H1 (cell line): ENCODE results near the gene CHD6. TPM values are rescaled to one million over a fixed set of nuclear protein-coding genes. Genes with fewer than 3 reads are reported as not detected.

Experiments used
- CTCF ChIA-PET: fragments of 300-600 bp; sonication (Branson Sonifier 250); formaldehyde crosslinking; loops from one replicate; lab custom pipeline; 2021; ENCODE audit not compliant: partially characterized antibody; lab: Charles Lee
- POLR2A ChIA-PET: fragments of 300-600 bp; sonication (Branson Sonifier 250); formaldehyde crosslinking; loops from one replicate; lab custom pipeline; 2021; ENCODE audit warnings: inconsistent platforms; ENCODE audit not compliant: partially characterized antibody; lab: Charles Lee
- DNase-seq, 2 experiments: peaks; one replicate each; pipeline versions ENCODE4 v3.0.0 to v3.0.0-alpha.2; 2010 to 2022; ENCODE audit warnings: low spot score in 2 of 2, low read depth in 1 of 2, mixed read lengths in 1 of 2
- FAIRE-seq: peaks from 2 replicates; lab custom pipeline; 2011; peaks lifted over from hg19 to GRCh38; lab: Jason Lieb, UNC
- H2AFZ ChIP-seq: 2 replicates; pipeline ENCODE4 v1.8.1; 2012; ENCODE audit warnings: low read length, inconsistent platforms
- H2AK5ac ChIP-seq: 2 replicates; pipeline ENCODE4 v1.6.1; 2013; ENCODE audit warnings: low read depth, low read length
- H2BK120ac ChIP-seq: replicated peaks from 2 replicates; pipeline ENCODE3; 2013; ENCODE audit warnings: low read depth, low read length, inconsistent platforms
- H2BK12ac ChIP-seq: 2 replicates; pipeline ENCODE4 v1.6.1; 2013; ENCODE audit warnings: low read depth, low read length
- H2BK15ac ChIP-seq: 2 replicates; pipeline ENCODE4 v1.6.1; 2013; ENCODE audit warnings: low read length
- H2BK20ac ChIP-seq: 2 replicates; pipeline ENCODE4 v1.6.1; 2013; ENCODE audit warnings: low read length
- H2BK5ac ChIP-seq: 2 replicates; pipeline ENCODE4 v1.6.1; 2013; ENCODE audit warnings: low read depth, low read length
- H3K14ac ChIP-seq: 2 replicates; pipeline ENCODE4 v1.6.1; 2013; ENCODE audit warnings: inconsistent platforms; ENCODE audit not compliant: insufficient read length
- H3K18ac ChIP-seq: 2 replicates; pipeline ENCODE4 v1.6.1; 2013; ENCODE audit warnings: low read length; ENCODE audit errors: extremely low read depth
- H3K23ac ChIP-seq: 2 replicates; pipeline ENCODE4 v1.6.1; 2013; ENCODE audit warnings: inconsistent platforms; ENCODE audit not compliant: insufficient read length
- H3K23me2 ChIP-seq: 2 replicates; pipeline ENCODE4 v1.6.1; 2013; ENCODE audit warnings: low read depth, low read length
- H3K27ac ChIP-seq: 2 replicates; pipeline ENCODE4 v1.6.1; 2011; ENCODE audit warnings: low read depth, low read length, inconsistent platforms
- H3K27me3 ChIP-seq, 4 experiments: replicated peaks in 1 of 4; 1 replicate in 1 of 4; 2 replicates in 3 of 4; pipeline versions ENCODE4 v1.6.1 to v1.8.1; 2011 to 2013; ENCODE audit warnings: low read length in 3 of 4, mild to moderate bottlenecking in 3 of 4, inconsistent platforms in 2 of 4, mixed read lengths in 2 of 4, moderate library complexity in 1 of 4; ENCODE audit not compliant: control insufficient read depth in 3 of 4, insufficient read depth in 3 of 4; ENCODE audit errors: extremely low read depth in 1 of 4
- H3K36me3 ChIP-seq, 4 experiments: 2 replicates each; pipeline versions ENCODE4 v1.6.1 to v1.8.1; 2011 to 2013; ENCODE audit warnings: mild to moderate bottlenecking in 4 of 4, low read length in 3 of 4, moderate library complexity in 2 of 4, control low read depth in 1 of 4, inconsistent platforms in 1 of 4; ENCODE audit not compliant: insufficient read depth in 4 of 4, control insufficient read depth in 2 of 4
- H3K4ac ChIP-seq: replicated peaks from 2 replicates; pipeline ENCODE3; 2013; ENCODE audit warnings: low read length, low read depth, mixed read lengths, inconsistent platforms; ENCODE audit not compliant: insufficient read length
- H3K4me1 ChIP-seq, 4 experiments: replicated peaks in 1 of 4; 1 replicate in 1 of 4; 2 replicates in 3 of 4; pipeline versions ENCODE4 v1.6.1 to v1.8.1; 2011 to 2013; ENCODE audit warnings: low read length in 3 of 4, inconsistent platforms in 2 of 4, mixed read lengths in 1 of 4; ENCODE audit not compliant: insufficient read depth in 4 of 4, control insufficient read depth in 3 of 4
- H3K4me2 ChIP-seq, 2 experiments: 2 replicates each; pipeline versions ENCODE4 v1.6.1 to v1.8.1; 2011 to 2013; ENCODE audit warnings: low read depth in 2 of 2, low read length in 2 of 2, control low read depth in 1 of 2, inconsistent platforms in 1 of 2, mild to moderate bottlenecking in 1 of 2; ENCODE audit not compliant: insufficient read depth in 1 of 2
- H3K4me3 ChIP-seq, 4 experiments: fragments of 200-600, 300-600 bp in 1 of 4; sonication (generic), shearing (Covaris generic), sonication (Bioruptor Twin) in 1 of 4; 2 replicates each; pipeline versions ENCODE4 v1.5.1 to v1.8.1; 2011 to 2016; ENCODE audit warnings: low read length in 4 of 4, low read depth in 3 of 4, control low read depth in 2 of 4, inconsistent platforms in 2 of 4, mild to moderate bottlenecking in 2 of 4, mixed read lengths in 1 of 4, moderate library complexity in 1 of 4; ENCODE audit not compliant: insufficient read depth in 2 of 4; ENCODE audit errors: extremely low read depth in 1 of 4
- H3K56ac ChIP-seq: replicated peaks from 2 replicates; pipeline ENCODE3; 2013; ENCODE audit warnings: low read depth, mild to moderate bottlenecking, mixed read lengths, low read length, inconsistent platforms; ENCODE audit not compliant: insufficient read length
- H3K79me1 ChIP-seq: 2 replicates; pipeline ENCODE4 v1.6.1; 2013; ENCODE audit warnings: low read depth, low read length, control low read depth
- H3K79me2 ChIP-seq, 2 experiments: 2 replicates each; pipeline versions ENCODE4 v1.6.1 to v1.8.1; 2012 to 2013; ENCODE audit warnings: low read length in 2 of 2, mild to moderate bottlenecking in 2 of 2, inconsistent platforms in 1 of 2; ENCODE audit not compliant: insufficient read depth in 2 of 2, control insufficient read depth in 1 of 2
- H3K9ac ChIP-seq, 4 experiments: replicated peaks in 1 of 4; 1 replicate in 1 of 4; 2 replicates in 3 of 4; pipeline versions ENCODE4 v1.6.1 to v1.8.1; 2011 to 2013; ENCODE audit warnings: low read depth in 3 of 4, low read length in 3 of 4, control low read depth in 2 of 4, mild to moderate bottlenecking in 2 of 4, moderate library complexity in 2 of 4, inconsistent platforms in 1 of 4; ENCODE audit errors: extremely low read depth in 1 of 4
- H3K9me3 ChIP-seq, 2 experiments: 2 replicates each; pipeline versions ENCODE4 v1.6.1 to v1.8.1; 2012 to 2013; ENCODE audit warnings: mild to moderate bottlenecking in 2 of 2, moderate library complexity in 2 of 2, control low read depth in 1 of 2, inconsistent platforms in 1 of 2, low read depth in 1 of 2, low read length in 1 of 2, mixed read lengths in 1 of 2; ENCODE audit not compliant: insufficient read depth in 2 of 2
- H4K20me1 ChIP-seq, 2 experiments: replicated peaks in 1 of 2; 2 replicates each; pipeline versions ENCODE3 to v1.8.1; 2011 to 2013; ENCODE audit warnings: inconsistent platforms in 2 of 2, low read length in 2 of 2, mild to moderate bottlenecking in 1 of 2; ENCODE audit not compliant: insufficient read depth in 2 of 2, control insufficient read depth in 1 of 2
- H4K5ac ChIP-seq: 2 replicates; pipeline ENCODE4 v1.6.1; 2013; ENCODE audit warnings: low read length, low read depth, mixed read lengths, inconsistent platforms; ENCODE audit not compliant: insufficient read length
- H4K8ac ChIP-seq: 2 replicates; pipeline ENCODE4 v1.8.0; 2013; ENCODE audit warnings: mild to moderate bottlenecking, moderate library complexity, low read length, inconsistent platforms; ENCODE audit not compliant: insufficient read depth; ENCODE audit errors: extremely low read depth
- H4K91ac ChIP-seq: replicated peaks from 2 replicates; pipeline ENCODE3; 2013; ENCODE audit warnings: low read length, mixed read lengths, inconsistent platforms; ENCODE audit not compliant: insufficient read length
- CBX8 ChIP-seq: fragments of 300-800, 300-1000 bp; sonication (generic); IDR thresholded peaks from 2 replicates; pipeline ENCODE4 v1.7.1; 2016; ENCODE audit warnings: low read depth, low read length, borderline replicate concordance
- E2F6 ChIP-seq: IDR thresholded peaks from 2 replicates; pipeline ENCODE4 v1.6.1; 2012; ENCODE audit warnings: inconsistent platforms
- EP300 ChIP-seq, 2 experiments: IDR thresholded peaks; 1 replicate in 1 of 2; 2 replicates in 1 of 2; pipeline ENCODE4 v1.6.1; 2011 to 2012; ENCODE audit warnings: low read depth in 2 of 2, low read length in 2 of 2, mild to moderate bottlenecking in 2 of 2, borderline replicate concordance in 1 of 2, inconsistent platforms in 1 of 2, moderate library complexity in 1 of 2
- EZH2 ChIP-seq: fragments of 200-600 bp; sonication (generic); IDR thresholded peaks from 2 replicates; pipeline ENCODE4 v1.7.1; 2012; ENCODE audit warnings: low read depth, mild to moderate bottlenecking, moderate library complexity, low read length, inconsistent platforms; ENCODE audit not compliant: severe bottlenecking
- FOSL1 ChIP-seq: IDR thresholded peaks from 2 replicates; pipeline ENCODE4 v1.6.1; 2011; ENCODE audit warnings: mild to moderate bottlenecking, low read depth, low read length, moderate library complexity; ENCODE audit not compliant: insufficient read depth
- PHF8 ChIP-seq: fragments of 200-600 bp; sonication (generic); conservative IDR thresholded peaks from 2 replicates; pipeline ENCODE4 v1.7.1; 2012; ENCODE audit warnings: low read depth, mild to moderate bottlenecking, inconsistent platforms, low read length, moderate library complexity
- POLR2A ChIP-seq, 2 experiments: IDR thresholded peaks; 1 replicate in 1 of 2; 2 replicates in 1 of 2; pipeline ENCODE4 v1.6.1; 2011; ENCODE audit warnings: low read depth in 2 of 2, low read length in 2 of 2, mild to moderate bottlenecking in 2 of 2; ENCODE audit errors: control extremely low read depth in 1 of 2
- RFX5 ChIP-seq: IDR thresholded peaks from 2 replicates; pipeline ENCODE4 v1.6.1; 2011; ENCODE audit warnings: low read depth, low read length, improper control_type of control experiment, borderline replicate concordance
- TAF1 ChIP-seq: IDR thresholded peaks from 2 replicates; pipeline ENCODE4 v1.6.1; 2011; ENCODE audit warnings: mild to moderate bottlenecking, low read depth, low read length
- TAF7 ChIP-seq: optimal IDR thresholded peaks from 2 replicates; pipeline ENCODE3; 2011; ENCODE audit warnings: low read depth, mild to moderate bottlenecking, inconsistent platforms, low read length, moderate library complexity, borderline replicate concordance
- TBP ChIP-seq: IDR thresholded peaks from 2 replicates; pipeline ENCODE4 v1.6.1; 2011; ENCODE audit warnings: low read depth, low read length, improper control_type of control experiment
- USF2 ChIP-seq: IDR thresholded peaks from 2 replicates; pipeline ENCODE4 v1.6.1; 2011; ENCODE audit warnings: low read length, improper control_type of control experiment
- ZNF274 ChIP-seq: IDR thresholded peaks from 2 replicates; pipeline ENCODE4 v1.7.0; 2012; ENCODE audit warnings: low read length, borderline replicate concordance; ENCODE audit errors: extremely low read depth
- WGBS, 2 experiments: shearing (Covaris generic) in 1 of 2; methylation state at CpG; one replicate each; pipeline versions ENCODE4 v1.1.6 to v1.1.7; 2013 to 2015; ENCODE audit warnings: low lambda C conversion rate in 2 of 2, mixed read lengths in 2 of 2, inconsistent platforms in 1 of 2, low coverage in 1 of 2, missing lambda C conversion rate in 1 of 2; ENCODE audit not compliant: insufficient replicate concordance in 2 of 2, insufficient coverage in 1 of 2, insufficient read length in 1 of 2; ENCODE audit errors: extremely low coverage in 1 of 2, missing lambda C conversion rate in 1 of 2; 5-methylcytosine and 5-hydroxymethylcytosine counted together
- polyA plus RNA-seq, 7 experiments: library from polyadenylated mRNA; depleted of rRNA in 3 of 7; stranded (reverse) in 5 of 7; unstranded in 2 of 7; fragments of >200 nt in 5 of 7; fragments of 200-250 nt in 2 of 7; gene quantifications; 1 replicate in 5 of 7; 2 replicates in 1 of 7; 4 replicates in 1 of 7; pipeline versions ENCODE4 v1.2.1 to v1.2.3, GENCODE V29; 2011 to 2013; ENCODE audit warnings: missing spikeins in 2 of 7, mixed read lengths in 2 of 7
- total RNA-seq: library from RNA; stranded (reverse); fragmentation: NEBNext Ultra II Directional; extraction: Animal tissue kit (Norgen Biotek cat#: 25700); gene quantifications from 2 replicates; pipeline ENCODE4 v1.2.1, GENCODE V29; 2021

CHD6 gene
- total and polyA plus RNA-seq, 2 of the 8 experiments (the other 6 are each of a cell fraction or from before 2014, with no cell fraction given) = 11.1 to 62.9 TPM

GRCh38 chr20:41645372-41645771 lies 27.2 kb upstream of the CHD6 start:
- no peak overlapping the region for H2AK5ac ChIP-seq
- no peak overlapping the region for H2BK120ac ChIP-seq
- no peak for FAIRE-seq
- H3K23me2 ChIP-seq = no peaks in the 10 kb centered on the region
- no peak overlapping the region for H3K27ac ChIP-seq
- no peak overlapping the region for H3K14ac ChIP-seq
- no peaks in the 10 kb centered on the region for H3K36me3 ChIP-seq
- DNase-seq = no peak
- no peaks in the 10 kb centered on the region for H3K79me2 ChIP-seq
- H3K4ac ChIP-seq = no peak overlapping the region
- H4K8ac ChIP-seq = no peak overlapping the region
- no peaks in the 10 kb centered on the region for H3K79me1 ChIP-seq
- 89% methylated on average over 3 of the region's 3 CpGs; no CpG with 5 or more reads in 1 of the 2 experiments for whole genome bisulfite sequencing, 2 experiments
- no peak overlapping the region for H2BK12ac ChIP-seq
- no peak overlapping the region for H3K56ac ChIP-seq
- H3K4me1 ChIP-seq = peaks cover 2 to 11% (median 5%) of the 10 kb centered on the region in 4 experiments; a peak in 4 of 7 replicates
- H3K4me2 ChIP-seq = no peak overlapping the region
- H2AFZ ChIP-seq = no peak overlapping the region
- ChIA-PET CTCF (no interaction called here), POLR2A (no interaction called here)
- no peak overlapping the region for H3K18ac ChIP-seq
- H2BK5ac ChIP-seq = no peak overlapping the region
- no peaks in the 10 kb centered on the region for H3K9me3 ChIP-seq
- no peak overlapping the region for H4K5ac ChIP-seq
- H3K4me3 ChIP-seq = no peak overlapping the region
- H3K27me3 ChIP-seq = no peaks in the 10 kb centered on the region
- TF ChIP-seq USF2 (no peak), ZNF274 (no peak), EP300 (IDR thresholded peaks at IDR 0.05; ENCODE audit: borderline replicate concordance in 1 of 2, low read depth in 2 of 2, low read length in 2 of 2) (no peak), TBP (no peak), TAF7 (no peak), E2F6 (no peak), RFX5 (no peak), CBX8 (no peak), TAF1 (no peak), EZH2 (no peak), FOSL1 (no peak), PHF8 (no peak), POLR2A (IDR thresholded peaks at IDR 0.05; ENCODE audit: control extremely low read depth in 1 of 2, low read depth in 2 of 2, low read length in 2 of 2) (no peak)
- TF ChIP-seq, all 59 proteins: peak for 0
- H4K91ac ChIP-seq = no peak overlapping the region
- H4K20me1 ChIP-seq = no peaks in the 10 kb centered on the region
- H3K23ac ChIP-seq = no peak overlapping the region
- no peak overlapping the region for H2BK15ac ChIP-seq
- H2BK20ac ChIP-seq = no peak overlapping the region
- no peak overlapping the region for H3K9ac ChIP-seq
